Measurements from ENCODE around the gene TAS2R50.

DNA sequence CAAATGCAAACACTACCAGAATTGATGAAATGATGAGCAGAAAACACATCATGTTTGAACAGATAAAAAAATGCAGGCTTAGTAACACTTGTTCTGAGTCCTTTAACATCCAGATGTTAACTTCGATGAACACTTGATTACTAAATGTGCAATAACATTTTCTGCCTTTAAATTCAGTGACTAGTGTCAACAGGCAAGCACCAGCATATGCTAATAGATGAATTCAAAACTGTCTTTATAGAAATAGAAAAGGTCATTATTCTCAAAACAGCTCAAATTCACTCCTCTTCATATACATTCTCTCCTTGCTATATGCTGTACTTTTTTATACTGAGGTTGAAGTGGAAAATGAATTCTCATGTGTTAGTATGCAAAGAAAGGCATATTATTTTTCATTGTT, 35.8 kb upstream of the TAS2R50 start, which contains the start of gene TAS2R19:
- TF ChIP-seq, protein P1, sequence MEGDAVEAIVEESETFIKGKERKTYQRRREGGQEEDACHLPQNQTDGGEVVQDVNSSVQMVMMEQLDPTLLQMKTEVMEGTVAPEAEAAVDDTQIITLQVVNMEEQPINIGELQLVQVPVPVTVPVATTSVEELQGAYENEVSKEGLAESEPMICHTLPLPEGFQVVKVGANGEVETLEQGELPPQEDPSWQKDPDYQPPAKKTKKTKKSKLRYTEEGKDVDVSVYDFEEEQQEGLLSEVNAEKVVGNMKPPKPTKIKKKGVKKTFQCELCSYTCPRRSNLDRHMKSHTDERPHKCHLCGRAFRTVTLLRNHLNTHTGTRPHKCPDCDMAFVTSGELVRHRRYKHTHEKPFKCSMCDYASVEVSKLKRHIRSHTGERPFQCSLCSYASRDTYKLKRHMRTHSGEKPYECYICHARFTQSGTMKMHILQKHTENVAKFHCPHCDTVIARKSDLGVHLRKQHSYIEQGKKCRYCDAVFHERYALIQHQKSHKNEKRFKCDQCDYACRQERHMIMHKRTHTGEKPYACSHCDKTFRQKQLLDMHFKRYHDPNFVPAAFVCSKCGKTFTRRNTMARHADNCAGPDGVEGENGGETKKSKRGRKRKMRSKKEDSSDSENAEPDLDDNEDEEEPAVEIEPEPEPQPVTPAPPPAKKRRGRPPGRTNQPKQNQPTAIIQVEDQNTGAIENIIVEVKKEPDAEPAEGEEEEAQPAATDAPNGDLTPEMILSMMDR (IDR thresholded peaks at IDR 0.05), result no peak
- TF ChIP-seq POLR2AphosphoS5 (IDR thresholded peaks at IDR 0.05), result no peak
- no peak for TF ChIP-seq POLR2A (IDR thresholded peaks at IDR 0.05)

Measured in breast epithelium (tissue), 3 donors.